ENCODE data around the gene NFATC1.

NFATC1 gene

DNA sequence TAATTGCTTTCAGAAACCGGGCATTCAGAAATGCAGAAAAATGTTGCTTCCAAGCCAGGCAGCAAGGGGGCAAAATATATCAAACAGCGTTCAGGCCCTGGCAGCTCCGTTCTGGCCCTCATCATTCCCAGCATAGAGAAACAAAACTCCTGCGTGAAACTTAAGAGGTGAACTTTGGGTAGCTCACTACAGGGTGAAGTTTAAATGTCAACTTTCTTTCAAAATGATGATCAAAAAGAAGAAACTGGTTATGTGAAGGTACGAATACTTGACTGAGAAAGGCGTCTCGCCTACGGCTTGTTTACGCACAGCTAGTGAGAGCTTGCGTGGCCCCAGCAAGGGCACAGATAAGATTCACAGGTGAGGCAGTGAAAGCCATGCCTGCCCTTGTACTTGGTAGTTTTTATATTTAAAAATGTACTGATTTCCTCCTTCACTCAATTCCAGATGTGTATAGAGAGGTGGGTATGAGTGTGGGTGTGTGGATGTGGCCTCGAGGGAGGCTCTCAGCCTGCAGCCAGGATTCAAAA lies 127.5 kb downstream of the NFATC1 start:
- no peak for TF ChIP-seq CTCF (IDR thresholded peaks at IDR 0.05; ENCODE audit: insufficient read depth, low read length, poor library complexity, severe bottlenecking)
- Histone ChIP-seq H3K4me3 (replicated peaks; ENCODE audit: low read depth, low read length) (no peak overlapping the region), H3K27me3 (replicated peaks; ENCODE audit: control insufficient read depth, insufficient read depth, low read length) (no peaks in the 10 kb centered on the region), H3K36me3 (ENCODE audit: control insufficient read depth, insufficient read depth, low read length) (no peaks in the 10 kb centered on the region)
- DNase-seq (ENCODE audit: extremely low read depth, insufficient read length): no peak

DNA sequence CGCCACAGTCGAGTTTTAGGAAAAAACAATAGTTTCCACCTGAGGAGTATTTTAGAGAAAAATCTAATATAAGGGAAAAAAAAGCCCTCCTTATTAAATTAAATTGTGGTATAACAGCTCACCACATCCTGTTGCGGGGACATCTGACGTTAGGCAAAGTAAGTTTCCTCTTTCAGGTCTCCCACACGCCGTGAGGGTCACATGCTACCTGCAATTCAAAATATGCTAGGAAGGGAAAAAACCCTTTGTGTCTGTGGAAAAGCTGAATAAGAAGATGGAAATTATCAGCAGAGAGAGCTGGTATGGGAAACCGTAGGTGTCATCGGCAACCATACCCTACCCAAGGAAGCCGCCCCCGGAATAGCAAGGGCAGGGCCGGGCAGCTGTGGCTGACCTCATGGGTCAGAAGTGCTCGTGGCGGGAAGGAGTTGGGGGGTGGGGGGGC lies 128.0 kb downstream of the NFATC1 start:
- H3K36me3 ChIP-seq (ENCODE audit: control insufficient read depth, insufficient read depth, low read length): no peaks in the 10 kb centered on the region
- no peaks in the 10 kb centered on the region for H3K27me3 ChIP-seq (replicated peaks; ENCODE audit: control insufficient read depth, insufficient read depth, low read length)
- TF ChIP-seq CTCF (IDR thresholded peaks at IDR 0.05; ENCODE audit: insufficient read depth, low read length, poor library complexity, severe bottlenecking): no peak
- no peak for DNase-seq (ENCODE audit: extremely low read depth, insufficient read length)
- H3K4me3 ChIP-seq (replicated peaks; ENCODE audit: low read depth, low read length): no peak overlapping the region

DNA sequence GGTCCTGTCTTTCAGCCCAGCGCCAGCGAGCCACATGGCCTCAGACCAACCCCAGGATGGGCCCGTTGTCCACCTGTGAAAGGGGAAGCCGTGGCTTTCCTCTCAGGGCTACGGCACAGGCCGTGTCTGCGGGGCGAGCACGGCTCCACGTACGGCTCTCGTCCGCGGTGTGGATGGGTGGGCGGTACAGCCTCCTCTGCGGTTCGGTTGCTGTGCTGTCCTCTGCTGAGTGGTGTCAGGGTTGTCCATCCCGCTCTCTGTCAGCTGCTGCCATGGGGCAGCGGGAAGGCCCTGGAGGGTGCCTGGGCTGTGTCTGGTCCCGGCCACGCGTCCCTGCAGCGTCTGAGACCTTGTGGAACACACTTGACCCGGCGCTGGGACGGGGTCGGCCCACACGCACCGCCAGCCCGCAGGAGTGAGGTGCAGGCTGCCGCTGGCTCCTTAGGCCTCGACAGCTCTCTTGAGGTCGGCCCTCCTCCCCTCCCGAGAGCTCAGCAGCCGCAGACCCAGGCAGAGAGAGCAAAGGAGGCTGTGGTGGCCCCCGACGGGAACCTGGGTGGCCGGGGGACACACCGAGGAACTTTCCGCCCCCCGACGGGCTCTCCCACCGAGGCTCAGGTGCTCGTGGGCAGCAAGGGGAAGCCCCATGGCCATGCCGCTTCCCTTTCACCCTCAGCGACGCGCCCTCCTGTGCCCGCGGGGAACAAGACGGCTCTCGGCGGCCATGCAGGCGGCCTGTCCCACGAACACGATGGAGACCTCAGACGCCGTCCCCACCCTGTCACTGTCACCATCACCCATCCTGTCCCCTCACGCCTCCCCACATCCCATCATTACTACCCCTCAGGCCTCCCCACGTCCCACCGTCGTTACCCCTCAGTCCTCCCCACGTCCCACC lies 128.7 kb downstream of the NFATC1 start:
- Histone ChIP-seq H3K27me3 (replicated peaks; ENCODE audit: control insufficient read depth, insufficient read depth, low read length) (no peaks in the 10 kb centered on the region), H3K36me3 (ENCODE audit: control insufficient read depth, insufficient read depth, low read length) (no peaks in the 10 kb centered on the region), H3K4me3 (replicated peaks; ENCODE audit: low read depth, low read length) (no peak overlapping the region)
- no peak for TF ChIP-seq CTCF (IDR thresholded peaks at IDR 0.05; ENCODE audit: insufficient read depth, low read length, poor library complexity, severe bottlenecking)
- DNase-seq (ENCODE audit: extremely low read depth, insufficient read length): peak; percentile 68

DNA sequence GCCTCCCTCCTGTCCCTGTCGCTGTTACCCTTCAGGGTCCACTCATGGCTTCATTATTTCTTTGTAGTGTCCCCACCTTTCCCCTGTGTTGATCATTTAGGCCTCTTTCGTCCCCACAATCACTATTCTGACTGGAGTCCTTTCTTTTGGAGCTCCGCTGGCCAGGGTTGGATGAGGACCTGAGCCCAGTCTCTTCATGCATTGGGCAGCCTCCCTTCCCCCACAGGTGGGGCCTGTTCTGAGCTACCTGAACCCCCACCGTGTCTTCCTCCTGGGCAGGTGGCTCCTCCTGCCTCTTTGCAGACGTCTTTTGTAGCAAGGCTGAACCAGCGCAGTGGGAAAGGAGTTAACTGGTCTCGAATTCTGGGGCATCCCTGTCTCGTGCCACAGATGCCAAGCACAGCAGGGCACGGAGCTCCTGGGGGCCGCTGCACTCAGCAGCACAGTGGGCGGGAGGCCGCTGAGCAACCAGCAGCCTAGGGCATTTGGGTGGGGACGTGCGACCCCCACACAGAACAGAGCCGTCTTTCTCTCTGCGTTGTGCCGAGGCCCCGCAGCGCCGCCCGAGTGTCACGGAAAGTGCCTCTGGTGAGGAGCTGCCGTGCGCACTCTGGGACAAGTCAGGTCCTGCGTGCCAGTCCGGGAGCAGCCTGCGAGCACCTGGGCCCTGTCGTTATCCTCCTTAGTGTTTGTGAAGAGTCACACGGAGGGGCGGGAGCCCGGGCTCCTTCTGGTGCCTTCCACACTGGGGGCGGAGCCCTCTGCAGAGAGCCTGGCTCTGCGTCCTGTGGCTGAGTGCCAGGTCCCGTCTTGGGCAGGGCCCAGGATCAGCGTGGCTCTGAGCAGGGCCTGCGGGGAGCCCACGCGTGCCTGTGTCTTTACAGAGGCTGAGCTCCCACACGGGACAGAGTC lies 130.1 kb downstream of the NFATC1 start:
- no peak for DNase-seq (ENCODE audit: extremely low read depth, insufficient read length)

More for the DNA sequence above, 130.1 kb downstream of the NFATC1 start:
- Histone ChIP-seq H3K36me3 (ENCODE audit: control insufficient read depth, insufficient read depth, low read length) (no peaks in the 10 kb centered on the region), H3K4me3 (replicated peaks; ENCODE audit: low read depth, low read length) (no peak overlapping the region), H3K27me3 (replicated peaks; ENCODE audit: control insufficient read depth, insufficient read depth, low read length) (no peaks in the 10 kb centered on the region)
- no peak for TF ChIP-seq CTCF (IDR thresholded peaks at IDR 0.05; ENCODE audit: insufficient read depth, low read length, poor library complexity, severe bottlenecking)

Measured in GM06990 (cell line).